HUES48 (cell line): ENCODE results near the gene GADL1.

Source experiments
- H3K27ac ChIP-seq: one replicate; pipeline ENCODE4 v1.7.0; 2013; ENCODE audit warnings: low read depth, low read length, inconsistent platforms
- H3K27me3 ChIP-seq: 2 replicates; pipeline ENCODE4 v1.6.1; 2013; ENCODE audit warnings: mild to moderate bottlenecking, low read length; ENCODE audit not compliant: control insufficient read depth, insufficient read depth
- H3K36me3 ChIP-seq: 2 replicates; pipeline ENCODE4 v1.6.1; 2013; ENCODE audit warnings: low read length; ENCODE audit not compliant: control insufficient read depth, insufficient read depth
- H3K4me1 ChIP-seq: 2 replicates; pipeline ENCODE4 v1.6.1; 2013; ENCODE audit warnings: mild to moderate bottlenecking, low read length; ENCODE audit not compliant: control insufficient read depth, insufficient read depth
- H3K4me3 ChIP-seq: 2 replicates; pipeline ENCODE4 v1.5.1; 2013; ENCODE audit warnings: mild to moderate bottlenecking, low read depth, low read length
- H3K9ac ChIP-seq: 2 replicates; pipeline ENCODE4 v1.6.1; 2013; ENCODE audit warnings: mild to moderate bottlenecking, low read depth, low read length, moderate library complexity
- H3K9me3 ChIP-seq: 2 replicates; pipeline ENCODE4 v1.6.1; 2013; ENCODE audit warnings: low read length; ENCODE audit not compliant: control insufficient read depth, insufficient read depth

Gene GADL1

GRCh38 chr3:30811151-30811795 is 83.2 kb downstream of the GADL1 start:
- no peak overlapping the region for H3K9ac ChIP-seq
- H3K4me1 ChIP-seq: 0 out of 2 replicates have a peak, but pooled peaks cover 4% of the 10 kb centered on the region
- no peak overlapping the region for H3K27ac ChIP-seq
- H3K27me3 ChIP-seq: no peaks in the 10 kb centered on the region
- H3K4me3 ChIP-seq: no peak overlapping the region
- H3K36me3 ChIP-seq: no peaks in the 10 kb centered on the region
- no peaks in the 10 kb centered on the region for H3K9me3 ChIP-seq

GRCh38 chr3:30810625-30811024 is 83.8 kb downstream of the GADL1 start:
- H3K9ac ChIP-seq: no peak overlapping the region
- no peak overlapping the region for H3K4me3 ChIP-seq
- no peaks in the 10 kb centered on the region for H3K27me3 ChIP-seq
- no peaks in the 10 kb centered on the region for H3K36me3 ChIP-seq
- H3K9me3 ChIP-seq: no peaks in the 10 kb centered on the region
- H3K27ac ChIP-seq: no peak overlapping the region
- 0 out of 2 replicates have a peak, but pooled peaks cover 4% of the 10 kb centered on the region for H3K4me1 ChIP-seq

GRCh38 chr3:30805695-30806094 is 88.8 kb downstream of the GADL1 start:
- H3K4me3 ChIP-seq: no peak overlapping the region
- H3K9me3 ChIP-seq: no peaks in the 10 kb centered on the region
- H3K27me3 ChIP-seq: no peaks in the 10 kb centered on the region
- no peak overlapping the region for H3K27ac ChIP-seq
- 0 out of 2 replicates have a peak, but pooled peaks cover 4% of the 10 kb centered on the region for H3K4me1 ChIP-seq
- H3K36me3 ChIP-seq: no peaks in the 10 kb centered on the region
- H3K9ac ChIP-seq: no peak overlapping the region

GRCh38 chr3:30804984-30805383 is 89.5 kb downstream of the GADL1 start:
- H3K4me1 ChIP-seq: no peaks in the 10 kb centered on the region
- H3K36me3 ChIP-seq: no peaks in the 10 kb centered on the region
- no peaks in the 10 kb centered on the region for H3K27me3 ChIP-seq
- no peak overlapping the region for H3K9ac ChIP-seq
- H3K27ac ChIP-seq: no peak overlapping the region
- H3K4me3 ChIP-seq: no peak overlapping the region
- H3K9me3 ChIP-seq: no peaks in the 10 kb centered on the region

- Histone ChIP-seq H3K27ac (no peak overlapping the region), H3K4me3 (no peak overlapping the region), H3K9ac (no peak overlapping the region), H3K27me3 (no peaks in the 10 kb centered on the region), H3K36me3 (no peaks in the 10 kb centered on the region), H3K4me1 (no peaks in the 10 kb centered on the region), H3K9me3 (no peaks in the 10 kb centered on the region)
Observed at GRCh38 chr3:30795176-30795575, 99.3 kb downstream of the GADL1 start.

GRCh38 chr3:30793740-30794139 is 100.7 kb downstream of the GADL1 start:
- no peak overlapping the region for H3K4me3 ChIP-seq
- no peak overlapping the region for H3K9ac ChIP-seq

GRCh38 chr3:30790150-30790549 is 104.3 kb downstream of the GADL1 start:
- H3K9ac ChIP-seq: no peak overlapping the region
- no peaks in the 10 kb centered on the region for H3K4me1 ChIP-seq
- H3K27me3 ChIP-seq: no peaks in the 10 kb centered on the region
- no peak overlapping the region for H3K27ac ChIP-seq
- no peaks in the 10 kb centered on the region for H3K36me3 ChIP-seq
- H3K4me3 ChIP-seq: no peak overlapping the region
- no peaks in the 10 kb centered on the region for H3K9me3 ChIP-seq

More at GRCh38 chr3:30793740-30794139, 100.7 kb downstream of the GADL1 start:
- H3K4me1 ChIP-seq: no peaks in the 10 kb centered on the region
- H3K36me3 ChIP-seq: no peaks in the 10 kb centered on the region
- H3K27ac ChIP-seq: no peak overlapping the region
- no peaks in the 10 kb centered on the region for H3K27me3 ChIP-seq
- no peaks in the 10 kb centered on the region for H3K9me3 ChIP-seq

- Histone ChIP-seq H3K9ac (no peak overlapping the region), H3K4me1 (no peaks in the 10 kb centered on the region), H3K9me3 (no peaks in the 10 kb centered on the region), H3K4me3 (no peak overlapping the region), H3K36me3 (no peaks in the 10 kb centered on the region), H3K27me3 (no peaks in the 10 kb centered on the region), H3K27ac (no peak overlapping the region)
Observed at GRCh38 chr3:30786365-30786764, 108.1 kb downstream of the GADL1 start.

GRCh38 chr3:30779686-30780287 is 114.7 kb downstream of the GADL1 start:
- no peaks in the 10 kb centered on the region for H3K4me1 ChIP-seq
- no peak overlapping the region for H3K27ac ChIP-seq
- no peak overlapping the region for H3K9ac ChIP-seq
- no peaks in the 10 kb centered on the region for H3K9me3 ChIP-seq
- no peak overlapping the region for H3K4me3 ChIP-seq
- no peaks in the 10 kb centered on the region for H3K36me3 ChIP-seq
- H3K27me3 ChIP-seq: no peaks in the 10 kb centered on the region

- Histone ChIP-seq H3K27me3 (no peaks in the 10 kb centered on the region), H3K9me3 (no peaks in the 10 kb centered on the region), H3K27ac (no peak overlapping the region), H3K36me3 (no peaks in the 10 kb centered on the region), H3K4me1 (no peaks in the 10 kb centered on the region), H3K9ac (no peak overlapping the region), H3K4me3 (no peak overlapping the region)
Observed at GRCh38 chr3:30778933-30779332, 115.5 kb downstream of the GADL1 start.

- H3K9me3 ChIP-seq: no peaks in the 10 kb centered on the region
- H3K27me3 ChIP-seq: no peaks in the 10 kb centered on the region
Observed at GRCh38 chr3:30777426-30778113, 116.9 kb downstream of the GADL1 start.

More at GRCh38 chr3:30777426-30778113, 116.9 kb downstream of the GADL1 start:
- Histone ChIP-seq H3K4me1 (no peaks in the 10 kb centered on the region), H3K4me3 (no peak overlapping the region), H3K27ac (no peak overlapping the region), H3K9ac (no peak overlapping the region), H3K36me3 (no peaks in the 10 kb centered on the region)
